SH-SY5Y (cell line): ENCODE data around the gene LMOD2.

Source experiments
- GATA2 ChIP-seq: IDR thresholded peaks from 2 replicates; pipeline ENCODE4 v1.6.1; 2011; ENCODE audit warnings: mild to moderate bottlenecking, low read depth, low read length
- GATA3 ChIP-seq: IDR thresholded peaks from 2 replicates; pipeline ENCODE4 v1.6.1; 2011; ENCODE audit warnings: low read depth, mild to moderate bottlenecking, low read length, moderate library complexity

GRCh38 chr7:123690550-123690949 is 34.9 kb downstream of the LMOD2 start:
- TF ChIP-seq GATA2: no peak
- TF ChIP-seq GATA3: no peak
